HCT116 (cell line): ENCODE results near the gene LRRFIP1. TPM values are rescaled to one million over a fixed set of nuclear protein-coding genes. Genes with fewer than 3 reads are reported as not detected.

Source experiments
- ATAC-seq: fragments of 200-7000 bp; cut with Tn5 transposase; 2 replicates; pipeline ENCODE4 v1.9.1; 2020; ENCODE audit warnings: mild to moderate bottlenecking, moderate library complexity
- BruUV-seq: library from RNA; stranded (reverse); fragments of 400-500 nt; replicated peaks from 2 replicates; lab custom pipeline; 2021; lab: Mats Ljungman, UMichigan
- CTCF ChIA-PET: fragments of 300-600 bp; sonication (Branson Sonifier 250); formaldehyde crosslinking; loops from one replicate; lab custom pipeline; 2021; ENCODE audit warnings: antibody characterized with exemption; lab: Charles Lee
- POLR2A ChIA-PET: fragments of 300-600, 350-600 bp; sonication (Branson Sonifier 250); formaldehyde crosslinking; loops from one replicate; lab custom pipeline; 2021; ENCODE audit warnings: antibody characterized with exemption; lab: Charles Lee
- RAD21 ChIA-PET, 2 experiments: fragments of 300-600 bp; sonication (Branson Sonifier 250); formaldehyde crosslinking; loops; one replicate each; lab custom pipeline; 2023; ENCODE audit warnings: low total read pairs in 2 of 2; ENCODE audit not compliant: uncharacterized antibody in 2 of 2, unreplicated experiment in 2 of 2, low non-redundant PET in 1 of 2; lab: Charles Lee
- DNase-seq: peaks from one replicate; pipeline ENCODE4 v3.0.0-alpha.2; 2010; ENCODE audit warnings: low read depth, low spot score
- H2AFZ ChIP-seq: fragments of 200-600 bp; shearing (Covaris generic), sonication (generic); 2 replicates; pipeline ENCODE4 v1.6.1; 2017; ENCODE audit warnings: low read depth, mixed run types, mixed read lengths, antibody characterized with exemption, low read length; ENCODE audit not compliant: poor library complexity, severe bottlenecking
- H3K27ac ChIP-seq: 2 replicates; pipeline ENCODE4 v1.5.1; 2012; ENCODE audit warnings: low read depth, low read length
- H3K27me3 ChIP-seq: fragments of 200-600 bp; sonication (generic); 2 replicates; pipeline ENCODE4 v1.6.1; 2016; ENCODE audit warnings: mixed run types, low read length, mixed read lengths; ENCODE audit not compliant: insufficient read depth
- H3K36me3 ChIP-seq, 2 experiments: fragments of 200-500 bp in 1 of 2; fragments of 200-600 bp in 1 of 2; sonication (Bioruptor generic) in 1 of 2; sonication (generic) in 1 of 2; 2 replicates each; pipeline versions ENCODE4 v1.5.1 to v1.6.1; 2014 to 2016; ENCODE audit warnings: low read length in 2 of 2, inconsistent platforms in 1 of 2, mixed read lengths in 1 of 2, mixed run types in 1 of 2; ENCODE audit not compliant: insufficient read depth in 2 of 2, control insufficient read depth in 1 of 2
- H3K4me1 ChIP-seq, 2 experiments: fragments of 200-600 bp in 1 of 2; sonication (generic) in 1 of 2; 2 replicates each; pipeline versions ENCODE4 v1.5.1 to v1.6.1; 2012 to 2017; ENCODE audit warnings: low read length in 2 of 2, inconsistent platforms in 1 of 2, mild to moderate bottlenecking in 1 of 2, mixed read lengths in 1 of 2, mixed run types in 1 of 2, moderate library complexity in 1 of 2; ENCODE audit not compliant: insufficient read depth in 2 of 2, control insufficient read depth in 1 of 2
- H3K4me2 ChIP-seq: fragments of 200-600 bp; sonication (generic); 2 replicates; pipeline ENCODE4 v1.6.1; 2017; ENCODE audit warnings: mixed run types, low read length, mixed read lengths
- H3K4me3 ChIP-seq, 2 experiments: fragments of 200-600 bp in 1 of 2; sonication (generic) in 1 of 2; replicated peaks in 1 of 2; 2 replicates each; pipeline ENCODE4 v1.5.1; 2011 to 2016; ENCODE audit warnings: low read length in 2 of 2, control low read depth in 1 of 2, low read depth in 1 of 2, mild to moderate bottlenecking in 1 of 2, mixed read lengths in 1 of 2, mixed run types in 1 of 2
- H3K79me2 ChIP-seq: fragments of 200-600 bp; sonication (generic); 2 replicates; pipeline ENCODE4 v1.6.1; 2017; ENCODE audit warnings: mild to moderate bottlenecking, mixed run types, low read length, moderate library complexity, mixed read lengths; ENCODE audit not compliant: insufficient read depth
- H3K9ac ChIP-seq: fragments of 200-600 bp; sonication (generic); 2 replicates; pipeline ENCODE4 v1.6.1; 2016; ENCODE audit warnings: low read length, mixed read lengths
- H3K9me2 ChIP-seq: fragments of 200-600 bp; sonication (generic), shearing (Covaris generic); 2 replicates; pipeline ENCODE4 v1.6.1; 2017; ENCODE audit warnings: mixed run types, mild to moderate bottlenecking, moderate library complexity; ENCODE audit not compliant: insufficient read depth
- H3K9me3 ChIP-seq, 2 experiments: fragments of 200-500 bp in 1 of 2; fragments of 200-600 bp in 1 of 2; sonication (Bioruptor generic) in 1 of 2; sonication (generic) in 1 of 2; 2 replicates each; pipeline ENCODE4 v1.6.1; 2014 to 2017; ENCODE audit warnings: low read length in 2 of 2, mixed read lengths in 2 of 2, inconsistent platforms in 1 of 2, low read depth in 1 of 2, mild to moderate bottlenecking in 1 of 2, mixed run types in 1 of 2, moderate library complexity in 1 of 2; ENCODE audit not compliant: control insufficient read depth in 1 of 2, insufficient read depth in 1 of 2
- H4K20me1 ChIP-seq: fragments of 200-600 bp; sonication (generic), shearing (Covaris generic); 2 replicates; pipeline ENCODE4 v1.6.1; 2017; ENCODE audit warnings: mixed run types, mild to moderate bottlenecking, moderate library complexity; ENCODE audit not compliant: insufficient read depth
- CTCF ChIP-seq, 3 experiments: fragments of 200-600 bp in 1 of 3; sonication (generic) in 1 of 3; IDR thresholded peaks in 2 of 3; conservative IDR thresholded peaks in 1 of 3; 2 replicates each; pipeline ENCODE4 v1.5.1; 2012 to 2017; ENCODE audit warnings: low read depth in 2 of 3, low read length in 2 of 3, antibody characterized with exemption in 1 of 3, borderline replicate concordance in 1 of 3, control low read depth in 1 of 3, mild to moderate bottlenecking in 1 of 3, mixed read lengths in 1 of 3, mixed run types in 1 of 3, moderate library complexity in 1 of 3; ENCODE audit not compliant: insufficient read depth in 1 of 3
- EZH2 ChIP-seq: fragments of 200-600 bp; sonication (generic); IDR thresholded peaks from 2 replicates; pipeline ENCODE4 v1.6.1; 2017; ENCODE audit warnings: antibody characterized with exemption, mixed run types
- FOSL1 ChIP-seq: IDR thresholded peaks from 2 replicates; pipeline ENCODE4 v1.6.1; 2012; ENCODE audit warnings: low read depth
- MAX ChIP-seq: IDR thresholded peaks from 2 replicates; pipeline ENCODE4 v1.6.1; 2012
- POLR2A ChIP-seq: IDR thresholded peaks from 2 replicates; pipeline ENCODE4 v1.7.0; 2011; ENCODE audit warnings: borderline replicate concordance; ENCODE audit not compliant: insufficient read depth, insufficient read length; ENCODE audit errors: extremely low read depth
- REST ChIP-seq: IDR thresholded peaks from 2 replicates; pipeline ENCODE4 v1.6.1; 2012; ENCODE audit warnings: low read depth
- TCF7L2 ChIP-seq: IDR thresholded peaks from 2 replicates; pipeline ENCODE4 v1.7.0; 2011; ENCODE audit warnings: borderline replicate concordance, inconsistent platforms; ENCODE audit not compliant: insufficient read depth, insufficient read length; ENCODE audit errors: extremely low read depth
- ZNF274 ChIP-seq: fragments of 200-500 bp; sonication (Bioruptor generic); IDR thresholded peaks from 2 replicates; pipeline ENCODE4 v1.6.1; 2014; ENCODE audit warnings: mild to moderate bottlenecking, low read depth, low read length, inconsistent platforms
- intact Hi-C: fragments of 100-400 bp; cut with micrococcal nuclease; formaldehyde crosslinking; loops from 2 replicates; pipeline ENCODE4 v1.10.0; 2022
- total RNA-seq: library from RNA; stranded (reverse); gene quantifications from one replicate; pipeline ENCODE4 v1.2.1, GENCODE V29; 2021; ENCODE audit not compliant: unreplicated experiment

The LRRFIP1 gene
- total RNA-seq, 1 experiment from 2014 or later = 76.9 TPM

GRCh38 chr2:237637429-237638135 lies 10.2 kb downstream of the LRRFIP1 start:
- Histone ChIP-seq H4K20me1 (no peaks in the 10 kb centered on the region), H3K4me1 (no peaks in the 10 kb centered on the region), H3K4me3 (no peak overlapping the region), H3K36me3 (no peaks in the 10 kb centered on the region), H3K9me2 (no peaks in the 10 kb centered on the region), H3K9me3 (no peaks in the 10 kb centered on the region), H3K79me2 (no peaks in the 10 kb centered on the region), H3K27ac (no peak overlapping the region), H3K4me2 (no peak overlapping the region), H3K27me3 (peaks cover 7% of the 10 kb centered on the region; the same call in 1 of the 2 replicates), H2AFZ (no peak overlapping the region), H3K9ac (no peak overlapping the region)
- TF ChIP-seq EZH2 = no peak
- TF ChIP-seq REST = no peak
- no peak for TF ChIP-seq FOSL1
- no peak for TF ChIP-seq MAX
- TF ChIP-seq TCF7L2 = no peak
- no peak for TF ChIP-seq CTCF (IDR thresholded peaks at IDR 0.05 in 2 of 3, conservative IDR thresholded peaks at IDR 0.05 in 1 of 3; ENCODE audit: borderline replicate concordance in 1 of 3, insufficient read depth in 1 of 3, low read depth in 2 of 3, low read length in 2 of 3)
- no peak for TF ChIP-seq ZNF274
- no peak for TF ChIP-seq POLR2A
- CTCF ChIA-PET = no interaction called here
- intact Hi-C loops = no loop called here
- no TSS peak for BruUV-seq
- RAD21 ChIA-PET = no interaction called here
- POLR2A ChIA-PET = no interaction called here
- ATAC-seq (no peak), DNase-seq (no peak)
